Progenitor cell of endocrine pancreas (in vitro differentiated cells): ENCODE results near the gene SLC35D3. TPM values are rescaled to one million over a fixed set of nuclear protein-coding genes. Genes with fewer than 3 reads are reported as not detected.
"Not testable (repeated sequence)": the region's sequence is repeated elsewhere in the genome, so short reads cannot be mapped to it uniquely, and the experiment has no call there.

Experiments
- DNase-seq: peaks from one replicate; pipeline ENCODE4 v3.0.0; 2021; ENCODE audit warnings: low spot score; ENCODE audit not compliant: unreplicated experiment
- H3K27ac Mint-ChIP-seq: 2 replicates; pipeline ENCODE4 v1.8.0; 2021; ENCODE audit warnings: mild to moderate bottlenecking, moderate library complexity, mixed read lengths
- H3K27me3 Mint-ChIP-seq: 2 replicates; pipeline ENCODE4 v1.8.0; 2021; ENCODE audit warnings: mixed read lengths
- H3K36me3 Mint-ChIP-seq: 2 replicates; pipeline ENCODE4 v1.8.0; 2022; ENCODE audit warnings: mixed read lengths; ENCODE audit not compliant: insufficient read depth
- H3K4me1 Mint-ChIP-seq: 2 replicates; pipeline ENCODE4 v1.8.0; 2021; ENCODE audit warnings: low read depth, mixed read lengths
- H3K4me3 Mint-ChIP-seq: 2 replicates; pipeline ENCODE4 v1.8.0; 2021; ENCODE audit warnings: low read depth, mild to moderate bottlenecking, moderate library complexity, mixed read lengths
- H3K9me3 Mint-ChIP-seq: 2 replicates; pipeline ENCODE4 v1.8.0; 2021; ENCODE audit warnings: low read depth, mixed read lengths
- CTCF ChIP-seq: fragments of 200-600 bp; sonication (generic); IDR thresholded peaks from one replicate; pipeline ENCODE4 v1.5.0; 2021; ENCODE audit warnings: antibody characterized with exemption, mild to moderate bottlenecking; ENCODE audit not compliant: unreplicated experiment
- total RNA-seq: library from RNA; stranded (reverse); gene quantifications from 2 replicates; pipeline ENCODE4 v1.2.1, GENCODE V29; 2021

The SLC35D3 gene
- total RNA-seq, 1 donor from 2014 or later, result not detected

- H3K4me1 Mint-ChIP-seq, result peaks cover 1% of the 10 kb centered on the region
- H3K9me3 Mint-ChIP-seq, result no peaks in the 10 kb centered on the region
- peak; percentile 72 for TF ChIP-seq CTCF
- H3K27ac Mint-ChIP-seq, result no peak overlapping the region
- no peaks in the 10 kb centered on the region for H3K36me3 Mint-ChIP-seq
- no peak overlapping the region for H3K4me3 Mint-ChIP-seq
- DNase-seq, result peak; percentile 51
- no peaks in the 10 kb centered on the region for H3K27me3 Mint-ChIP-seq
Measured at GRCh38 chr6:136967876-136968752, 46.0 kb downstream of the SLC35D3 start.

- Mint-ChIP-seq H3K4me1 (peaks cover 1% of the 10 kb centered on the region), H3K4me3 (no peak overlapping the region), H3K36me3 (no peaks in the 10 kb centered on the region), H3K27ac (peak overlapping the region; percentile 73), H3K27me3 (no peaks in the 10 kb centered on the region), H3K9me3 (no peaks in the 10 kb centered on the region)
- no peak for DNase-seq
- TF ChIP-seq CTCF, result no peak
Measured at GRCh38 chr6:136968837-136969236, 46.7 kb downstream of the SLC35D3 start.

- Mint-ChIP-seq H3K9me3 (no peaks in the 10 kb centered on the region), H3K27ac (peak overlapping the region; percentile 8), H3K4me3 (no peak overlapping the region), H3K4me1 (peaks cover 1% of the 10 kb centered on the region), H3K36me3 (no peaks in the 10 kb centered on the region), H3K27me3 (no peaks in the 10 kb centered on the region)
- no peak for DNase-seq
- no peak for TF ChIP-seq CTCF
Measured at GRCh38 chr6:136969433-136969832, 47.3 kb downstream of the SLC35D3 start.

- Mint-ChIP-seq H3K4me3 (no peak overlapping the region), H3K9me3 (no peaks in the 10 kb centered on the region), H3K27ac (peak overlapping the region; percentile 8), H3K27me3 (no peaks in the 10 kb centered on the region), H3K4me1 (peaks cover 1% of the 10 kb centered on the region), H3K36me3 (no peaks in the 10 kb centered on the region)
- no peak for DNase-seq
- no peak for TF ChIP-seq CTCF
Measured at GRCh38 chr6:136969930-136970329, 47.8 kb downstream of the SLC35D3 start.

- Mint-ChIP-seq H3K9me3 (no peaks in the 10 kb centered on the region), H3K36me3 (no peaks in the 10 kb centered on the region), H3K27ac (no peak overlapping the region), H3K4me3 (no peak overlapping the region), H3K4me1 (peaks cover 1% of the 10 kb centered on the region), H3K27me3 (no peaks in the 10 kb centered on the region)
- DNase-seq, result no peak
- no peak for TF ChIP-seq CTCF
Measured at GRCh38 chr6:136971609-136972008, 49.5 kb downstream of the SLC35D3 start.

GRCh38 chr6:136973781-136974180 is 51.7 kb downstream of the SLC35D3 start:
- H3K36me3 Mint-ChIP-seq, H3K4me1 Mint-ChIP-seq, H3K27me3 Mint-ChIP-seq, H3K27ac Mint-ChIP-seq, H3K9me3 Mint-ChIP-seq, H3K4me3 Mint-ChIP-seq, DNase-seq: not testable (repeated sequence)
